NCI-H446 treated with DMSO at 0.1 percent for 48 hours (cell line): Measurements from ENCODE around the gene CNTNAP5.
"Not testable (repeated sequence)": the region's sequence is repeated elsewhere in the genome, so short reads cannot be mapped to it uniquely, and the experiment has no call there.

Source experiments
- DNase-seq: peaks from one replicate; lab custom pipeline; 2025; lab: John Stamatoyannopoulos, UW

CNTNAP5 gene

GRCh38 chr2:124325667-124326440 lies 300.8 kb downstream of the CNTNAP5 start:
- DNase-seq, result no peak

DNA sequence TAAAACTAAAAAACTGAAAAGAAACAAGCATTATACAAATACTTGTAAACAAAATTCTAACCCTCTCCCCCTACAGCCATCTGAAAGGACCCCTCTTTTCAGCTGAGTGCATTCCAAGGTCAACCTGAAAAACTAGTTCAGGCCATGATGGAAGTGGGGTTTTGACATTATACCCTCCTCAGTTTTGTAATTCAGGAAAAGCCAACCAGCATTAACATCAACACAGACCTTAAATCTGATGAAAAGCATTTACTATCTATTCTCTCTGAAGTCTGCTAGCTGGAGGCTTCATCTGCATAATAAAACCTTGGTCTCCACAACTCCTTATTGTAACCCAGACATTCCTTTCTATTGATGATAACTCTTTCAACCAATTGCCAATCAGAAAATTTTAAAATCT lies 302.2 kb downstream of the CNTNAP5 start:
- DNase-seq, result no peak

GRCh38 chr2:124328397-124328796 lies 303.3 kb downstream of the CNTNAP5 start:
- no peak for DNase-seq

GRCh38 chr2:124333784-124334183 lies 308.7 kb downstream of the CNTNAP5 start:
- DNase-seq, result no peak

DNA sequence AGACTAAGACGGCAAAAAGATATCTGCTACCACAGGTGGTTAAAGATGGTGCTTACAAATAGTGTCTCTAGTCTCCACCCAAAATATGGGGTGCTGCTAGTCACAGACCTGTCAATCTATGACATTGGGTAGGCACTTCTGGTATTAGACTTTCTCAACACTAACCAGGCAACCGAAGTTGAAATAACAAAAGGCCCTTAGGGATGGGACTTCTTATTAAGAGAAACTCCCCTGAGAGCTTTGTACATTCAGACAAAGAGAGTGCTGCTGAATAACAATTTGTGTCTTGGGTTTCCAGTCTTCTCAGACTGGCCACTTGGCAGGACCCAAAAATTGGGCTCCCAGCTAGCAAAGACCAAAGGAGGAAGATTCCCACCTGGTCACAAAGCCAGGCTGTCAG lies 310.0 kb downstream of the CNTNAP5 start:
- no peak for DNase-seq

GRCh38 chr2:124339709-124340108 lies 314.6 kb downstream of the CNTNAP5 start:
- no peak for DNase-seq

DNA sequence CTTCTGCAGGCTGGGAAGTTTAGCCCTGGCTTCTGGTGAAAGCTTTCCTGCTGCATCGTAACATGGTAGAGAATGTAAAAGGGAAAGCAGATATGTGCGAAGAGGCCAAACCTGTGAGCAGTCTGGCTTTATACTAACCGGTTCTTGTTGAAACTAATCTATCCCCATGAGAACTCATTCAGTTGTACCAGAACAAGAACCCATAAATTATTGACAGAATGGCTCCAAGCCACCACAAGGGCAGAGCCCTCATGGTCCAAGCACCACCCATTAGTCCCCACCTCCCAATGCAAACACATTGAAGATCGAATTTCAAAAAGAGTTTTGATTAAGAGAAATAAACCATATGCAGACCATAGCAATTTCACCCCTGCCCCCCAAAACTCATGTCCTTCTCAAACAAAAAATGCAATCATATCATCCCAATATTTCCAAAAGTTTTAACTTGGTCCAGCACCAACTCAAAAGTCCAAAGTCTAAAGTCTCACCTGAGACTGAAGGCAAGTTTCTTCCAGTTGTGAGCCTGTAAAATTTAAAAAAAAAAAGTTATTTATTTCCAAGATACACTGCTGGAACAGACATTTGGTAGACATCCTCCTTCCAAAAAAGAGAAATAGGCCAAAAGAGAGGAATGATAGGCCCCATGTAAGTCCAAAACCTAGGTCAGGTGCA lies 318.9 kb downstream of the CNTNAP5 start:
- DNase-seq, result no peak

DNA sequence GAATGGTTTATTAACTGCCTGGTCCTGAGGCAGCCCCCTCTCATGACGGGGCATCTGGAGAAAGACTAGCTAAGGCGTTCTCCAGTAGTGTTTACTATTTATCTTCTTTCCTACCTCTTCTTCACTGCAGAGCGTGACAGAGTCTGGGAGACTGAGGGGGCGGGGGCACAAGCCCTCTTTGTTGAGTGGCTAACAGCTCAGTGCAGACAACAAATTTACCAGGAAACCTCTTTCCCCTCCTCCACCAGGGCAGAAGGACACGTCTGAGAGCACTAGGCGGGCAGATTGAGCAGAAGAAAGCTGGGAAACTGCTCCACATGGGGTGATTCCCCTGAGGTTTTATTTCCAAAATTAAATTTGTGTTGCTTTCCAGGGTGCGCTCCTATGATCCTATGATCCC lies 322.1 kb downstream of the CNTNAP5 start:
- DNase-seq, result no peak

DNA sequence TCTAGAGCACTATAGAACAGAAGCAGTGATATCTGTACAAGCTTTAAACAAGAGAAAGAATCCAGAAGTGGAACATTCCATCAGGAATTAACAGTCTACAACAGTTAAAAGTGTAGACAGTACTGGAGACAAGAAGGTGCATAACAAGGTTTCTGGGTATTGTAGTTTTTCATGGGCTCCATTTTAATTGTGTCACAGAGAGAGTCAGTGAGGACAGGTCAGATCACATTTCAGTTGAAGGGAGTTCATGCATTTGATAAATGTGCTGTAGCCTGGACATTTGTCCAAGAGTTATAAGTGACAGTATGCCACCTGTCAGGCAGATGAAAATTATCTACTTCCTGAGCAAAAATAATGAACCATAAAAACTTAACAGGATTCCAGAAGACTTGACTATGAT lies 328.6 kb downstream of the CNTNAP5 start:
- DNase-seq, result no peak

DNA sequence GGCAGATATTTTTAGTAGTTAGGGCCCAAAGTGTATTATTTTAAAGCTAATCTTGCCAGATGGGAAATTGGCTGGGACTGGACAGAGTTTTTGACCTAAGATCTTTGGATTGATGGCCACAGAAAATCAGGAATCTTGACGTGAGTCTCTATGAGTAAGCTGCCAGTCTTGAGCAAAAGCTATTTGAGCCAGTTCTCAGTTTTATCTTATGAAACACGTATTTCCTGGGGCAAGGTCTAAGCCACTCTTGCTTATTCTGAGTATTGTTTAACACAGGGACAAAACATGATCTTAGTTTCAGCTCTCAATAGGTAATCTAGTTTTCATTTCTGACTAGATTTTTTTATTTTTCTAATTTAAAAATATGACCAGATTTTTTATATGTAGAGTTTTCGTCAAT lies 329.4 kb downstream of the CNTNAP5 start:
- no peak for DNase-seq

- DNase-seq, result not testable (repeated sequence)
These were observed 336.9 kb downstream of the CNTNAP5 start for GRCh38 chr2:124361966-124362365.

DNA sequence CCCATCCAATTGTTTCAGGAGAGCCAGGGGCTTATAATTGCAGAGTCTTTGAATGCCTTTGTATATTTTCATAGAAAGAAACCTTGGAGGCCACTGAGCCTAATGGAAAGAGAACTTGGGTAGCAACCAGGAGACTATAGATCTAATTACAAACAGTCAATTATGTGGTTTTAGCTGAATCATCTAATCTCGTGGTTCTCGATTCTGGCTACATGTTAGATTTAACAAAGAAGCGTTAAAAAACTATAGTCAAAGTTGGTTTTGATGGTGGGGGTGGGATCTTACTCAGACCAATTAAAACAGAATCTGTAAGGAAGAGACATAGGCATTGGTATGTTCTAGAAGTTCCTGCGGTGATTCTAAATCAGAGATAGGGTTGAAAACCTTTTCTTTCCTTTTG lies 344.1 kb downstream of the CNTNAP5 start:
- no peak for DNase-seq

- DNase-seq, result no peak
These were observed 355.2 kb downstream of the CNTNAP5 start for GRCh38 chr2:124380221-124380749.

GRCh38 chr2:124382067-124382618 lies 357.1 kb downstream of the CNTNAP5 start:
- no peak for DNase-seq

DNA sequence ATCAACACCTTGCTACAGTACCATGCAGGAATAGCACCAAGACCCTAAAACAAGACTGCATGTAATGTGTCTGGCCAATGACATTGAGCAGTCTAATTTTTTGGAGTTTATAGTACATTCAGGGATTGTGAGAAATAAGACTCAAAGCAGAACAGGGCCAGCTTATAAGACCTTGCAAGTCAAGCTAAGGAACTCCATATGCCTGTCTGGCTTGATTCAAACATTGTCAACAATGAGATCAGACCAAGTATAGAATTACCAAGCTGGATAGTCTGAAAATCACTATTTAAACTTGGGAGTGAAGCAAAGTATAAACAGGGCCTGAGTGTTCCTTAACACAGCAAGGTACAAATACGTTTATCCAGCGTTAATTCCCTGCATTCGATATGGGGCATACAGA lies 370.9 kb downstream of the CNTNAP5 start:
- DNase-seq, result no peak

DNA sequence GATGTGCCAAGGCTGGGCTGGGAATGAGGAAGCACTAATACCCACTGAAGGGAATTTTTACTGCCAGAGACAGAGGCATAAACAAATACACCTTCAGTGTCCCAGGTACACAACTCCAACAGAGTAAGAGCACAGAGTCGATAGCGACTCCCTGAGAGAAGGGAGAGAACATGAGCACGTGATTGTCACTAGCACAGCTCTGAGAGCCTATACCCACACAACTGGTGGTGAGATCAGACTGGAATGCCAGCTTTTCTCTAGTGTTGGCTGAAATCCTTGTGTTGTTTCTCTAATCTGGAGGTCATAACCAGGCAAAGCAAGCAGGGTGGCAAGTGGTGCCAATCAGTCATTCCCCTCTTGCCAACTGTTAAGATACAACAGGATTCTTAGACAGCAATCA lies 377.2 kb downstream of the CNTNAP5 start:
- no peak for DNase-seq

DNA sequence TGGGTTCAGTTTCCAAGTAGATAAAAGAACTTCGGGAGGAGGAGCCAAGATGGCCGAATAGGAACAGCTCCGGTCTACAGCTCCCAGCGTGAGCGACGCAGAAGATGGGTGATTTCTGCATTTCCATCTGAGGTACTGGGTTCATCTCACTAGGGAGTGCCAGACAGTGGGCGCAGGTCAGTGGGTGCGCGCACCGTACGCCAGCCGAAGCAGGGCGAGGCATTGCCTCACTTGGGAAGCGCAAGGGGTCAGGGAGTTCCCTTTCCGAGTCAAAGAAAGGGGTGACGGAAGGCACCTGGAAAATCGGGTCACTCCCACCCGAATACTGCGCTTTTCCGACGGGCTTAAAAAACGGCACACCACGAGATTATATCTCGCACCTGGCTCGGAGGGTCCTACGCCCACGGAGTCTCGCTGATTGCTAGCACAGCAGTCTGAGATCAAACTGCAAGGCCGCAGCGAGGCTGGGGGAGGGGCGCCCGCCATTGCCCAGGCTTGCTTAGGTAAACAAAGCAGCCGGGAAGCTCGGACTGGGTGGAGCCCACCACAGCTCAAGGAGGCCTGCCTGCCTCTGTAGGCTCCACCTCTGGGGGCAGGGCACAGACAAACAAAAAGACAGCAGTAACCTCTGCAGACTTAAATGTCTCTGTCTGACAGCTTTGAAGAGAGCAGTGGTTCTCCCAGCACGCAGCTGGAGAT lies 382.9 kb downstream of the CNTNAP5 start:
- DNase-seq, result not testable (repeated sequence)

- no peak for DNase-seq
These were observed 399.0 kb downstream of the CNTNAP5 start for GRCh38 chr2:124424074-124424473.

DNA sequence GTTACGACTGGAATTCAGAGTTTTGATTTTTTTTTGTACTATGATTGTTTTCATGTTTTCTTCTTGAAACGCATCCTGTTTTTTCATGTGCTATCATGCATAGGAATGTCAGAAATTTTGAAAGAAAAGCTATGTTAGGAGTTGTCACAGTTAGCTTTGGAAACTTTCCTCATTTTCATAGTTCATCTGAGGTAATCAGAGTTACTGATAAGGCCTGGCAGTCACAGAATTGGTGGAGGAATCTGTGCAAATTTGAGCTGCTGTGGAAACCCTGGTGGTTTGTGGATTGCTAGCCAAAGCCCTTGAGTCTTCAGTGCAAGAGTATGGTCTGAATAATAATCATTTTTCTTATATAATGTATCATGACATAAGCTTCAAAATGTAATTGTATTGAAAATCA lies 401.0 kb downstream of the CNTNAP5 start:
- DNase-seq, result no peak

- peak; percentile 68 for DNase-seq
These were observed 401.5 kb downstream of the CNTNAP5 start for GRCh38 chr2:124426625-124427024.

- DNase-seq, result no peak
These were observed 412.7 kb downstream of the CNTNAP5 start for GRCh38 chr2:124437811-124438210.

GRCh38 chr2:124450481-124450880 lies 425.4 kb downstream of the CNTNAP5 start:
- DNase-seq, result no peak

GRCh38 chr2:124476291-124476690 lies 451.2 kb downstream of the CNTNAP5 start:
- DNase-seq, result no peak
